ENCODE data around the gene DHRS13. TPM values are rescaled to one million over a fixed set of nuclear protein-coding genes. Genes with fewer than 3 reads are reported as not detected.

DHRS13 gene
- total RNA-seq, 1 experiment from 2014 or later, result 28.5 TPM

- no peak for TF ChIP-seq ZBTB43 (CRISPR knock-in tag; IDR thresholded peaks at IDR 0.05)
Observed at GRCh38 chr17:28950752-28951427, 48.0 kb upstream of the DHRS13 start (continued).

GRCh38 chr17:28950017-28950751 lies 47.3 kb upstream of the DHRS13 start:
- Mint-ChIP-seq H3K9me3 (no peaks in the 10 kb centered on the region), H3K36me3 (peaks cover 17% of the 10 kb centered on the region), H3K27ac (peak overlapping the region; percentile 89), H3K4me1 (peaks cover 22% of the 10 kb centered on the region), H3K27me3 (ENCODE audit: low read depth) (no peaks in the 10 kb centered on the region), H3K4me3 (peak overlapping the region; percentile 92)
- ATAC-seq, result no peak
- CTCF ChIA-PET, result interaction anchor here (0.6 to 5.5 kb wide), 17 partner anchors 9 to 306 kb away, joined by 3 to 39 read pairs (median 4); partner anchors contain the start of genes DHRS13, MYO18A, RPL23A and TLCD1
- POLR2A ChIA-PET, result interaction anchor here (0.6 to 3.2 kb wide), 10 partner anchors 28 to 1341 kb away, joined by 3 to 17 read pairs (median 4); partner anchors contain the start of genes BLMH, DHRS13, FAM222B and PIGS
- DNase-seq (ENCODE audit: low spot score), result peak; percentile 66
- TF ChIP-seq KAT7 (CRISPR knock-in tag; IDR thresholded peaks at IDR 0.05; ENCODE audit: borderline replicate concordance), result 0 out of 2 replicates have a peak, but pooled peaks have one; percentile 68
- TF ChIP-seq TEAD1 (CRISPR knock-in tag; IDR thresholded peaks at IDR 0.05), result no peak
- no peak; the same call in 1 of the 2 replicates for TF ChIP-seq FOXP1 (CRISPR knock-in tag; IDR thresholded peaks at IDR 0.05; ENCODE audit: borderline replicate concordance)
- no peak for TF ChIP-seq AFF4 (CRISPR knock-in tag; IDR thresholded peaks at IDR 0.05; ENCODE audit: borderline replicate concordance)
- TF ChIP-seq E2F5 (CRISPR knock-in tag; IDR thresholded peaks at IDR 0.05), result no peak; the same call in 1 of the 2 replicates
- TF ChIP-seq NR3C1 (CRISPR knock-in tag; conservative IDR thresholded peaks at IDR 0.05; ENCODE audit: low read depth), result no peak
- 0 out of 2 replicates have a peak, but pooled peaks have one; percentile 18 for TF ChIP-seq ZNF281 (CRISPR knock-in tag; IDR thresholded peaks at IDR 0.05)
- no peak for TF ChIP-seq ZBTB43 (CRISPR knock-in tag; IDR thresholded peaks at IDR 0.05)
- no peak for TF ChIP-seq TEAD4 (CRISPR knock-in tag; IDR thresholded peaks at IDR 0.05)
- peak; percentile 29; the same call in 1 of the 2 replicates for TF ChIP-seq HMGXB4 (CRISPR knock-in tag; IDR thresholded peaks at IDR 0.05)
- no peak for TF ChIP-seq ESRRA (CRISPR knock-in tag; IDR thresholded peaks at IDR 0.05; ENCODE audit: borderline replicate concordance)
- TF ChIP-seq ZNF317 (CRISPR knock-in tag; IDR thresholded peaks at IDR 0.05; ENCODE audit: borderline replicate concordance, low read depth), result no peak
- no peak for TF ChIP-seq CDX4 (CRISPR knock-in tag; IDR thresholded peaks at IDR 0.05; ENCODE audit: borderline replicate concordance)
- peak; percentile 81 for TF ChIP-seq PRDM15 (CRISPR knock-in tag; IDR thresholded peaks at IDR 0.05)
- no peak for TF ChIP-seq SMAD4 (CRISPR knock-in tag; IDR thresholded peaks at IDR 0.05)
